ELF-1 (cell line): ENCODE results near the gene RAD51B.

Experiments
- DNase-seq: peaks from one replicate; pipeline ENCODE4 v3.0.0-alpha.2; 2016; ENCODE audit warnings: low read depth, low spot score

RAD51B gene

DNA sequence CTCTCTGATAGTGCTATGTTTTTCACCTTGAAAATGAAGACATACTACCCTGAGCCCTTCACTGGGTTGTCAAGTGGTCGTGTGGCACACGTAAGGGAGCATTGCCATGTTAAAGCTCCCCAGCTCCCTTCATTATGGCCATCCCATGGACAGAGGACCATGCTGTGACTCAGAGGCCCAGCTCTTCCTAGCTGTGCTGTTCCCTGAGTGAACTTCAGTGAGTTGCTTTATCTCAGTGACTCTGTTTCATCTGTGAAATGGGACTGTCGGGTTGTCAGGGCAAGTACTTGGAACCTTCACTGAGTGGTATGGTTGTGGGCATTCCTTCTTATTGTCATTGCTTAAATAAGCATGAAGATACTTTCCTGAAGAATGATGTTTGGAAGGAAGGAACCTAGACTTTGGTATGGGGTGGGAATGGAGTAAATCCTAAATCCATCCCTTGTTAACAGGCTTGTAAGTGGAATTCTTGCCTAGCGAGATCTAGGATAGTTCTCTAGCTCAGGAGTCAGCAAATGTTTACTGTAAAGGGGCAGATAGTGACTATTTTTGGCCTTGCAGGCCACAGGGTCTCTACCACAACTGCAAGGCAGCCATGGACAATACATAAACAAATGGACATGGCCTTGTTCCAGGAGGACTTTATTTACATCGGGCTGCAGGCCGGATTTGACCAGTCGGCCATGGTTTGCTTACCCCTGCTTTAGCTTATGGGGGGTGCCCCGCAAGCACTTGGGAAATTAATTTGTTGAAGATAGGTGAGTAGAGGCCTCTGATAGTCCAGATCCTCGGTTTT, 689.8 kb downstream of the RAD51B start:
- DNase-seq = no peak

DNA sequence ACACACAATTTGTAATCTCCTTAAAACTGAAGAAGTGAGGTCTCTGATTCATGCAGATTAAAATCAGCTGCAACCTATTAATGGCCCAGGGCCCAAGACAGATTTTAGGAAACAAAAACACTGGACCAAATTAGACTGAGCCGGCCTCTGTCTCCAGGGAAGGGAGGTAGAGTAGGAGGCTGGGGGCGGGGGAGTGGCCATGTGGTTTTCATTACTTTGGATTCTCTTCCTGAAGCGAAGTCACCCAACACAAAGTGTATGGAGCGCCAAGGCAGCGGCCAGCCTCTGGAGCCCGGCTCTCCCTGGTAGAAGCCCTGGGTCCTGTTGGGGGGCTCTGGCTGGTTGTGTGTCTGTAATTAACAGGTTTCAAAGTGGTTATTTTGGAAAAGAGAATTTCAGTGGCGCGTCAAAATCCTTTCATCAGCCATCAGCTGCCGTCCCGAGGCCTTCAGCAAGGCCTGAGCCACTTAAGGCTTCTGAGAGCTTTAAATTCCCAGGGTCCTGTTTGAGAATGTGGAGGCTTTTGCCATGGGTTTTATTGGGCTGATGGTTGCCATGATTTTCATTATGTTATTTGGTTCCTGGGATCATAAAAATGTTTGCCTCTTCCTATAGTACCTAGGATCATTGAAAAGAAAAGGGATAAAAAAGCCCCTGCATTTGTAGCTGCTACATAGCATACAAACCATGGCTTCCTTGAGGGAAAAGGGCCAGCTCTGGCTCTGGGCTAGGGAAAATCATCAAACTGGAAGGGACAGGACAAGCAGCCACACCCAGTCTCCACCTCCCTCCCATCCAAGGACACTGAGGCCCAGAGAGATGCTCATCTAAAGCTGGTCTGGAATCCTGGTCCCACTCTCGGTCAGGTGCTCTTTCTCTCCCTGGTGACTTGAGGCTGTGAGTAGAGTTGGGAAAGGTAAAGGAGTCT, 690.9 kb downstream of the RAD51B start:
- DNase-seq = peak; percentile 42

GRCh38 chr14:68511129-68512047, 691.8 kb downstream of the RAD51B start:
- DNase-seq = no peak

DNA sequence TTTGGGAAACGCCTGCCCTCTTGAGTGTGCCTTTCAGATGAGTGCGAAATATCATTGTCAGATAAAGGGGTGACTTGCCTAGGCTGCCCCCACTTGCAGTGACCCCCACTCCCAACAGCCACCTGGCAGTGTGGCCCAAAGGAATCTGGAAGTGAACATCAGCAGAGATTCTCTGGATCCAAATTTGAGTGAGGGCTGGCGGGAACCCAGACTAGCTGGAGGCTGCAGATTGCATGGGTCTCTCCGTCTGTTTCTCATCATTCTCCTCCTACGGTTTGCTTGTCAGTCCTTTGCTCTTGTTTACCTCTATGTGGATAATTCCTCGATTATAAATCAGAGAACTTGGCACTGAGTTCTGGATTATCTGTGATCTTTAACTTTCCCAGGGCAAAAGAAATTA, 692.5 kb downstream of the RAD51B start:
- DNase-seq = no peak

DNA sequence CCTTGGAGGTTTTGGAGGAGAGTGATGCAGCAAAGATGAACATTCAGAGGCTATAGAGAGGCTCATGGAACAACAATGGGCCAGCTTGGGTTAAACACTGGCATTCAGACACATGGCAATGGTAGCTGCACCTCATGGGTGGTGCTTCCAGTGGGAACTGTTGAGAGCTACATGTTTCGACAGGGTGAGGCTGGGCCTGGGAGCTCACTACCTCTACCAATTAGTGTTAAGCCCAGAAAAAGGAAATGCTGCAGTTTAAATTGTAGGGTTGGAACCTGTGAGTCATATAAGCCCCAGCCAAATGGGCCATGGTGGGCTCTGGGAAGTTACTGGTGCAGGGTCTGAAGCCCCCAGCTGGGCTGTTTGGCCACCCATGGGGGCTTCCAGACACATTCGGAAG, 693.6 kb downstream of the RAD51B start:
- no peak for DNase-seq

DNA sequence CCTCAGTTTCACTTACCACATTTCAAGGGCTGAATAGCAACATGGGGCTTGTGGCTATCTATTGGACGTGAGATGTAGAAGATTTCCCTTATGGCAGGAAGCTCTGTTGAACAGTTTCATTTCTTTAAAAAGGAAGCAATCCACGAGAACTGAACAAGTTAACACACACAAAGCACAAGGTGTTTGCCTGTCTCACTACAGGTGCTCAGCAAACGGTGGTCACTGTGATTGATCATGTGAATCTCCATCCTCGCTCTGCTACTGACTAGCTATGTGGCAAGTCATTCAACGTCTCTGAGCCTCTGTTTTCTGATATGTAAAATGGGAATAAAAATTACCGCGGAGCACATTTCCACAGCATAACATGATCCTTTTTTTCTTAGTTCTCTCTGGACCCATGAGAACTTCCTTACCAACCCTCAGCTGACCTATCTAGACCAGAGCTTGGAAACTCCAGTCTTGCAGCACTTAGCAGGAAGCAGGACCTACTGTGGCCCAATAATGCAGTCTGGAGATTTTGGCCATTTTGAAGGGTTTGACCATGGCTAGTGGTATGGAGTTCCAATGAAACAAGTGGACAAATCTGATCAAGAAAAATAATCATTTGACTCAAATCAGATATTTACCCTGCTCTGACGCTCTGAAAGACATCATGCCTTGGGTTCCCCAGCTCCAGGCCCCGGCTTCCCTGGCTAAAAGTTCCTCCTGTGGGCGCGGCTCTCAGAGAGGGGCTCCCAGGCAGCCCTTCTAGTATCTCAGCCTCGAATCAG, 694.4 kb downstream of the RAD51B start:
- no peak for DNase-seq

DNA sequence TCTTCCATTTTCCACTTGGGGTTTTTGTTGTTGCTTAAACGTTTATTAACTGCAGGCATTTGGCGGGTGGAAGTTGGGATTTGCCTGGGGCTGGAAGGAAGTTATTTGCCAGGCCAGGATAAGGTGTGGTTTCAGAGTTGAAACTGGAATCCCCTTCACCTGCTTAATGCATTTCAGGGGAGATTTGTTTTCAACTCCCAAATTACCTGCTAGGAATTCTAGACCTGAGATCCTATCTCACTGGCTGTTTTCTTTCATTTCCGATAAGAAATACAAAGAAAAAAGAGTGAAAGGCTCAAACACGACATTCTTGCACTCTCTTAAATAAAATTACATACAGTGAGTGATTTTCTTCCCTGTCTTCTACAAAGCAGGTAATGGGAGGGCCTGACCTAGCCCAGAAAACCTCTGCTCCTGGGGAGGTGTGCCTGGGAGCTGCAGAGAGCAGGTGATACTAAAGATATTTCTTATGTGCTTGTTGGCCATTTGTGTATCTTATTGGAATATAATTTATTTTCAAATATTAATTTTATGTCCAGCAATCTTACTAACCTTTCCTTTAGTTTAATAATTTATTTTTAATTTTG, 695.1 kb downstream of the RAD51B start:
- DNase-seq = peak; percentile 82

DNA sequence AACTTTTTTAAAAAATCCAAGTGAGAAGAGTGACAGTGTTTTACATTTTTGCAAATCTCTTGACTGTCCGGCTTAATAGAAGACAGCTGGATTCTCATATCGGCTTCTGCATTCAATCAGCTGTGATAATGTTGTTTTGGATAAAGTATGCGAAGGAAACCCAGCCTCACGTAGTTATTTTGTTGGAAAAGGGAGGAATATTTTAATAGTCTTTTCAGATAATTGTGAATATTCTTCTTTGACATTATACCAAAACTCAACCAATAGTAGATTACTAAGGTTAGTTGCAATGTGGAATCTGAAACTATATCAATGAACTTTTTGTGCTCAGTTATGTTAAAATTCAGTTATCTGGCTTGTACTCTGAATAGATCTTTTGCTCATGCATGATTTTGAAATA, 696.8 kb downstream of the RAD51B start:
- no peak for DNase-seq

DNA sequence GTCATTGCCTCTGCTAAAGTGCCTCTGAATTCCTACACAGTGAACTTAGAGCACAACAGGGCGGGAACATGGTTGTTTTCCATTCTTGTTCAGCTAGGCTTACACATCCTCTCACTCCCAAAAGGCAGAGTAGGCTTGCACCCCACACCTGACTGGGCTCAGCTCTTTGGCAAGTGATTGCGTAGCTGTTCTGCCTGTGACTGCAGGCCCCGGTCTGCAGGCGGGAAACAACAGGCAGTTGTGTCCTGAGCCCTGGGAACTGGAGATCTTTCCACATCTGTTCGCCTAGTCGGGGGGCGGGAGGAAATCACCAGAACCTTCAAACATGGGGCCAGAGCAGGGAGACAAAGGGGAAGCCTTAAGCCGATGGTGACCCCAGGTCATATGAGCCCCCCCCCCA, 698.6 kb downstream of the RAD51B start:
- DNase-seq = no peak

DNA sequence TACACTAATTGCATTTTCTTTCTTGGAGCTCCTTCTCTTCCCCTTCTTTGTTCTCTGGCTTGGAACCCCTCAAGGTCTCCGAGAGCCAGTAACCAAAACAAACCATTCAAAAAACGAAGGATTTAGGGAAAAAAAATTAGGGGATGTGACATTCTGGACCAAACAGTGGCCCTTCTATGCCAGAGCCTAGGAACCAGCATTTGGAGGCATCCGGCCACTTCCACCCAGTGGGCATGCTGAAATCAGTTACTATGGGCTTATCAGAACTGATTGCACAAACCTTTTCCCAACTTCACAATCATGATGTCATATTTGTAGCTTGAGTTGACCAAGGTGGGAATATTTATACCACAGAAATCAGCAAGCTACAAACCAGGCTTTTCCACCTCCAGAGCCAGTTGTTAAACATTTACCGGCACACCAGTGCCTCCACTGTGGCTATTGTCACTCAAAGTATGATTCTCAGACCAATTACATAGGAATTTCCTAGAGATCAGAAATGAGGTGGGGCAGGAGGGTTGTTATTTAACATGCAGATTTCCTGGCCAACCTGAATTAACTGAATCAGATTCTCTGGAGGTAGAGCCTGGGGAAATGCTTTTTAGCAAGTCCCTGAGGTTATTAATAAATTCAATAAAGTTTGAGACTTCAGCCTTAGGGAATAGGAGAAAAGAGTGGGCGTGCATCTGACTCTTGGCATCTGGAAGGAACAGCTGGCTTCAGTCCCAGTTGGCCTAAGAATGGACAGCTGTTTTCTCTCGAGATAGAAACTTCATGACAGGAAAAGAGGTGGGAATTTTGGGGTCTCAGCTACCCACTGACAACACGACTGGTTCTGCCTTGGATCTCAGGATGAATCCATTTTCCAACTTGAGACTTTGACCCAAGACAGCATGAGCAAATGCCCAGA, 699.4 kb downstream of the RAD51B start:
- DNase-seq = no peak

GRCh38 chr14:68519671-68520187, 700.1 kb downstream of the RAD51B start:
- DNase-seq = no peak

DNA sequence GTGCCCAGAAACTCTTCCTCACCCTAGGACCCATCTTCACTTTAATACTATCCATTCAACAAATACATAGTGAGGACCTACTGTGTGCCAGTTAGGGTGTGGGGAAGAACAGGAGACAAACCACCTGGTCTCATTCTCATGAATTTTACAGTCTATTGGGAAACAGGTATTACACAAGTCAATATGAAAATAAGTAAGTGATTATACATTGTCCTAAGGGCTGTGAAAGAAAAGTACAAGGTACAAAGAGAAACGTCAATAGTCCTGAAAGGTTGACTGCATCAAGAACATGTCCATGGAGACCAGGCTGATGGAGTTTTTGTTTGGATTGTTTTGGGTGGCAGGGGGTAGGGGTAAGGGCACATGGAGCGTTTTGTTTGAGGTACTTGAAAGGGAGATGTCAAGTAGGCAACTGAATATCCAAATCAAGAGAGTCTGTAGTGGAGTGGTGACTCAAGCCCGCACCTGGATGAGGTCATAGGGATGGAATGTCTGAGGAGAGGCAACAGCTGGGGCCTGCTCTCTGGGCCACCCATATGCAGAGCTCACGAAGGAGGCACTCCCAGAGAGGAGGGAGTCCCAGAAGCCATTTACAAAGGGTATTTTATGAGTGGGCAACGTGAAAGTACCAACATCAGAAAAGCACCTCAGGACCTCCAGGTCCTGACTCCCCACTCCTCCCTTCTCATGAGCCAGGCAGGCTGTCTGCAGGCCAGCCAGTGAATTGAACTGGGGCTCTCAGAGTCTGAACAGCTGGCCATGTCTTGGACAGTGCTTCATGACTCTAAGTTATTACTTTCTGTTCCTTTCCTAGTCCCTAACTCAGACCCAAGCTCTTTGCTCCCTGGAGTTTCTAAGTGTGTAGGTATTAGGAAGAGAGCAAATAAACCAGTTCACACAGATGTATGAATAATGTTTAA, 701.3 kb downstream of the RAD51B start:
- peak; percentile 84 for DNase-seq

GRCh38 chr14:68521557-68521901, 702.0 kb downstream of the RAD51B start:
- no peak for DNase-seq

- DNase-seq = no peak
These were observed 702.5 kb downstream of the RAD51B start for GRCh38 chr14:68521961-68522509.

- peak; percentile 51 for DNase-seq
These were observed 703.1 kb downstream of the RAD51B start for GRCh38 chr14:68522510-68523325.

GRCh38 chr14:68523326-68523610, 703.7 kb downstream of the RAD51B start:
- no peak for DNase-seq

GRCh38 chr14:68523989-68524725, 704.6 kb downstream of the RAD51B start:
- DNase-seq = no peak
